GM23338 (cell line): Measurements from ENCODE around the gene SPATA13. TPM values are rescaled to one million over a fixed set of nuclear protein-coding genes. Genes with fewer than 3 reads are reported as not detected.

Source experiments
- ATAC-seq: fragments of 200-7000 bp; cut with Tn5 transposase; 3 replicates; pipeline ENCODE4 v1.9.1; 2020
- DNase-seq: peaks from one replicate; pipeline ENCODE4 v3.0.0-alpha.2; 2015; ENCODE audit warnings: low spot score
- H2AFZ ChIP-seq: fragments of 200-600 bp; sonication (generic); 2 replicates; pipeline ENCODE4 v1.8.0; 2016; ENCODE audit warnings: antibody characterized with exemption, mild to moderate bottlenecking, moderate library complexity
- H3F3A ChIP-seq: fragments of 200-600 bp; sonication (generic); replicated peaks from 2 replicates; pipeline ENCODE4 v1.8.0; 2017; ENCODE audit warnings: antibody characterized with exemption, mixed run types, low read depth
- H3K27ac ChIP-seq: fragments of 200-600 bp; sonication (generic); 2 replicates; pipeline ENCODE4 v1.6.1; 2016; ENCODE audit warnings: low read depth
- H3K27me3 ChIP-seq: fragments of 200-600 bp; sonication (generic); 2 replicates; pipeline ENCODE4 v1.8.0; 2016; ENCODE audit warnings: mild to moderate bottlenecking, mixed run types, moderate library complexity; ENCODE audit not compliant: insufficient read depth
- H3K36me3 ChIP-seq: fragments of 200-600 bp; sonication (generic); 2 replicates; pipeline ENCODE4 v1.8.0; 2016; ENCODE audit warnings: mild to moderate bottlenecking; ENCODE audit not compliant: insufficient read depth
- H3K4me1 ChIP-seq: fragments of 200-600 bp; sonication (generic); 2 replicates; pipeline ENCODE4 v1.8.0; 2016; ENCODE audit warnings: mild to moderate bottlenecking, moderate library complexity; ENCODE audit not compliant: insufficient read depth
- H3K4me2 ChIP-seq: fragments of 200-600 bp; sonication (generic); 2 replicates; pipeline ENCODE4 v1.7.1; 2017; ENCODE audit warnings: mixed run types
- H3K4me3 ChIP-seq: fragments of 200-600 bp; sonication (generic); 2 replicates; pipeline ENCODE4 v1.6.1; 2016; ENCODE audit warnings: mixed run types
- H3K79me2 ChIP-seq: fragments of 200-600 bp; sonication (generic); replicated peaks from 2 replicates; pipeline ENCODE4 v1.8.0; 2017; ENCODE audit warnings: mild to moderate bottlenecking; ENCODE audit not compliant: insufficient read depth
- H3K9me2 ChIP-seq: fragments of 200-600 bp; sonication (generic); 2 replicates; pipeline ENCODE4 v1.8.0; 2017; ENCODE audit not compliant: insufficient read depth
- H4K20me1 ChIP-seq: fragments of 200-600 bp; sonication (generic); replicated peaks from 2 replicates; pipeline ENCODE4 v1.8.0; 2017; ENCODE audit warnings: mild to moderate bottlenecking; ENCODE audit not compliant: insufficient read depth
- H3K27ac Mint-ChIP-seq: 2 replicates; pipeline ENCODE4 v1.8.0; 2020; ENCODE audit warnings: inconsistent platforms, mild to moderate bottlenecking, moderate library complexity, mixed read lengths
- H3K27me3 Mint-ChIP-seq: 3 replicates; pipeline ENCODE4 v1.8.0; 2022; ENCODE audit warnings: low read depth, mild to moderate bottlenecking, moderate library complexity, mixed read lengths, inconsistent platforms; ENCODE audit not compliant: insufficient read depth, poor library complexity
- H3K36me3 Mint-ChIP-seq: 3 replicates; pipeline ENCODE4 v1.8.0; 2021; ENCODE audit warnings: low read depth, mild to moderate bottlenecking, inconsistent platforms, moderate library complexity, mixed read lengths
- H3K4me1 Mint-ChIP-seq: 3 replicates; pipeline ENCODE4 v1.8.0; 2020; ENCODE audit warnings: mild to moderate bottlenecking, inconsistent platforms, mixed read lengths
- H3K4me3 Mint-ChIP-seq: 3 replicates; pipeline ENCODE4 v1.8.0; 2021; ENCODE audit warnings: moderate library complexity, mild to moderate bottlenecking, inconsistent platforms, mixed read lengths
- H3K9me3 Mint-ChIP-seq: 3 replicates; pipeline ENCODE4 v1.8.0; 2020; ENCODE audit warnings: moderate library complexity, mild to moderate bottlenecking, inconsistent platforms, mixed read lengths
- CREB1 ChIP-seq: fragments of 250-450 bp; sonication (Bioruptor Pico); IDR thresholded peaks from 2 replicates; pipeline ENCODE4 v1.5.0; 2020; ENCODE audit warnings: low read depth, mild to moderate bottlenecking, moderate library complexity
- CTCF ChIP-seq, 2 experiments: fragments of 200-600 bp in 1 of 2; sonication (generic) in 1 of 2; conservative IDR thresholded peaks; 2 replicates each; pipeline versions ENCODE4 v1.5.1 to v1.6.1; 2016 to 2017; ENCODE audit warnings: antibody characterized with exemption in 2 of 2, low read depth in 2 of 2, mild to moderate bottlenecking in 2 of 2, moderate library complexity in 1 of 2
- EZH2 ChIP-seq: fragments of 200-600 bp; sonication (generic); IDR thresholded peaks from one replicate; pipeline ENCODE4 v1.8.0; 2017; ENCODE audit warnings: antibody characterized with exemption, mild to moderate bottlenecking, low read depth; ENCODE audit not compliant: unreplicated experiment
- EZH2phosphoT487 ChIP-seq: fragments of 200-600 bp; sonication (generic); IDR thresholded peaks from one replicate; pipeline ENCODE4 v1.8.1; 2018; ENCODE audit warnings: antibody characterized with exemption; ENCODE audit not compliant: unreplicated experiment
- NANOG ChIP-seq: IDR thresholded peaks from 2 replicates; pipeline ENCODE4 v1.6.1; 2016; ENCODE audit warnings: antibody characterized with exemption, borderline replicate concordance
- REST ChIP-seq: IDR thresholded peaks from one replicate; pipeline ENCODE4 v1.6.1; 2018; ENCODE audit warnings: antibody characterized with exemption; ENCODE audit not compliant: unreplicated experiment
- STAT1 ChIP-seq: IDR thresholded peaks from one replicate; pipeline ENCODE4 v1.6.1; 2016; ENCODE audit warnings: antibody characterized with exemption; ENCODE audit not compliant: unreplicated experiment
- ZNF114 ChIP-seq: fragments of 250-450 bp; sonication (Bioruptor Pico); IDR thresholded peaks from 2 replicates; pipeline ENCODE4 v1.5.0; 2020; ENCODE audit warnings: mild to moderate bottlenecking, moderate library complexity
- polyA plus RNA-seq: library from polyadenylated mRNA; unstranded; fragments of >200 nt; fragmentation: Nextera tagmentation; extraction: Ambion mirVana; gene quantifications from 2 replicates; pipeline ENCODE4 v1.2.1, GENCODE V29; 2016
- total RNA-seq: library from RNA; depleted of rRNA; stranded (reverse); fragments of >200 nt; shearing (Covaris generic); gene quantifications from 2 replicates; pipeline ENCODE4 v1.2.3, GENCODE V29; 2014
- TF ChIP-seq, protein P1 (sequence below): IDR thresholded peaks from 2 replicates; pipeline ENCODE4 v1.6.1; 2016; ENCODE audit warnings: antibody characterized with exemption

Gene SPATA13
- total and polyA plus RNA-seq, 2 experiments from 2014 or later, result 11.9 to 45.7 TPM

DNA sequence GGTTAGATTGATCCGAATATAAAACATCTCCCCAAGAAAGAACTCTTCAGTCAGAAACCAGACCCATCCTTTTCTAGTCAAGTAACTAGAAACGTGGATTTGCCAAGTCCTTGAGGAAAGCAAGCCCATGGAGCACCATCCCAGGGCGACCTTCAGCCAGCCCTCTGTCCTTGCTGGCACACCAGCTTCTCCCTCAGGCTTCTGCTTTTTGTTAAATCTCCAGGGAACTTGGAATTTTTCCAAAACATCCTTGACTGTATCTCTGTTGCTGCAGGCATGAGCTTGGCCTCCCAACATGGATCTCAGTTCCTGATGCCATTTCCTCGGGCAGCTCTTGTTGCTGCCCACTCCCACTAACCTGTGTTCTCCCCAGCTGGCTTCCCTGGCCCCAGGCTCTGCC is 121.7 kb downstream of the SPATA13 start (continued):
- TF ChIP-seq CTCF (conservative IDR thresholded peaks at IDR 0.05; ENCODE audit: low read depth in 2 of 2) (no peak), EZH2 (no peak), REST (no peak)

- no peak overlapping the region for H3K4me3 ChIP-seq
- no peaks in the 10 kb centered on the region for H3K9me2 ChIP-seq
- H3F3A ChIP-seq, result no peaks in the 10 kb centered on the region
- H3K27ac ChIP-seq, result no peak overlapping the region
- Mint-ChIP-seq H3K9me3 (no peaks in the 10 kb centered on the region), H3K36me3 (peaks cover 23% of the 10 kb centered on the region), H3K4me3 (no peak overlapping the region), H3K4me1 (no peaks in the 10 kb centered on the region; the same call in 2 of the 3 replicates), H3K27ac (peak overlapping the region; percentile 59; the same call in 1 of the 2 replicates), H3K27me3 (peaks cover 4% of the 10 kb centered on the region)
- H3K4me1 ChIP-seq, result no peaks in the 10 kb centered on the region
- no peak overlapping the region for H3K4me2 ChIP-seq
- TF ChIP-seq CREB1 (CRISPR knock-in tag), result no peak
- TF ChIP-seq, protein P1, sequence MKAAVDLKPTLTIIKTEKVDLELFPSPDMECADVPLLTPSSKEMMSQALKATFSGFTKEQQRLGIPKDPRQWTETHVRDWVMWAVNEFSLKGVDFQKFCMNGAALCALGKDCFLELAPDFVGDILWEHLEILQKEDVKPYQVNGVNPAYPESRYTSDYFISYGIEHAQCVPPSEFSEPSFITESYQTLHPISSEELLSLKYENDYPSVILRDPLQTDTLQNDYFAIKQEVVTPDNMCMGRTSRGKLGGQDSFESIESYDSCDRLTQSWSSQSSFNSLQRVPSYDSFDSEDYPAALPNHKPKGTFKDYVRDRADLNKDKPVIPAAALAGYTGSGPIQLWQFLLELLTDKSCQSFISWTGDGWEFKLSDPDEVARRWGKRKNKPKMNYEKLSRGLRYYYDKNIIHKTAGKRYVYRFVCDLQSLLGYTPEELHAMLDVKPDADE, result no peak
- TF ChIP-seq EZH2phosphoT487, result no peak
- no peak for TF ChIP-seq CTCF (conservative IDR thresholded peaks at IDR 0.05; ENCODE audit: low read depth in 2 of 2)
- no peak for TF ChIP-seq NANOG
- TF ChIP-seq STAT1, result no peak
- no peak for TF ChIP-seq REST
- TF ChIP-seq ZNF114 (CRISPR knock-in tag), result no peak
- no peaks in the 10 kb centered on the region for H3K79me2 ChIP-seq
- no peaks in the 10 kb centered on the region for H4K20me1 ChIP-seq
- no peak for DNase-seq
- peaks cover 9% of the 10 kb centered on the region; the same call in 1 of the 2 replicates for H3K36me3 ChIP-seq
- ATAC-seq, result no peak
- no peaks in the 10 kb centered on the region for H3K27me3 ChIP-seq
- H2AFZ ChIP-seq, result no peak overlapping the region
Observed at GRCh38 chr13:24284889-24285565, 124.5 kb downstream of the SPATA13 start.
